GM18517 (cell line): ENCODE results near the gene GNG2.

Source experiments
- ATAC-seq: cut with Tn5 transposase; IDR thresholded peaks from one replicate; pipeline ENCODE4 v1.9.1; 2021; ENCODE audit warnings: mild to moderate bottlenecking, moderate library complexity; ENCODE audit not compliant: unreplicated experiment

GNG2 gene

GRCh38 chr14:51884086-51884927, 23.9 kb downstream of the GNG2 start:
- no peak for ATAC-seq

GRCh38 chr14:51889851-51890250, 29.4 kb downstream of the GNG2 start:
- no peak for ATAC-seq

DNA sequence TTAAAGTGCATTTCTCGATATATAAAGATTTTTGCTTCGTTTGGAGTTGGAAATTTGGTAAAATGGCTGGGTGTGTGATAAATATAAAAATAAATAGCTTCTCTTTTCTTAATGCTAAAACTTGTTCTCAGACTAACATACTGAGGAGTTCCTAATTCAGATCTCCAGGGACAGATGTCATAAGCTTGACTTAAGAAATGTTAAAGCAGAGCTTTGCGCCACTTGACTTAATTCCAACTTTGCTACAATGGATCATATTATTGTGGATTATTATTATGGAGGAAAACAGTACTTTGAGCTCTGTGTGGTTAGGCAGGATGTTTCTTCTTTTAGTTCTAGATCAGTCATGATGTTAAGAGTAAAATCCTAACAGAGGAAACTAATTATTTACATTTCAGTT, 33.8 kb downstream of the GNG2 start:
- no peak for ATAC-seq

GRCh38 chr14:51895375-51895774, 35.0 kb downstream of the GNG2 start:
- no peak for ATAC-seq

GRCh38 chr14:51897791-51898355, 37.5 kb downstream of the GNG2 start:
- ATAC-seq, result no peak

- no peak for ATAC-seq
These were observed 41.1 kb downstream of the GNG2 start for GRCh38 chr14:51901475-51902024.

GRCh38 chr14:51905656-51906121, 45.3 kb downstream of the GNG2 start:
- peak; percentile 84 for ATAC-seq

- no peak for ATAC-seq
These were observed 47.7 kb downstream of the GNG2 start for GRCh38 chr14:51908086-51908485.

DNA sequence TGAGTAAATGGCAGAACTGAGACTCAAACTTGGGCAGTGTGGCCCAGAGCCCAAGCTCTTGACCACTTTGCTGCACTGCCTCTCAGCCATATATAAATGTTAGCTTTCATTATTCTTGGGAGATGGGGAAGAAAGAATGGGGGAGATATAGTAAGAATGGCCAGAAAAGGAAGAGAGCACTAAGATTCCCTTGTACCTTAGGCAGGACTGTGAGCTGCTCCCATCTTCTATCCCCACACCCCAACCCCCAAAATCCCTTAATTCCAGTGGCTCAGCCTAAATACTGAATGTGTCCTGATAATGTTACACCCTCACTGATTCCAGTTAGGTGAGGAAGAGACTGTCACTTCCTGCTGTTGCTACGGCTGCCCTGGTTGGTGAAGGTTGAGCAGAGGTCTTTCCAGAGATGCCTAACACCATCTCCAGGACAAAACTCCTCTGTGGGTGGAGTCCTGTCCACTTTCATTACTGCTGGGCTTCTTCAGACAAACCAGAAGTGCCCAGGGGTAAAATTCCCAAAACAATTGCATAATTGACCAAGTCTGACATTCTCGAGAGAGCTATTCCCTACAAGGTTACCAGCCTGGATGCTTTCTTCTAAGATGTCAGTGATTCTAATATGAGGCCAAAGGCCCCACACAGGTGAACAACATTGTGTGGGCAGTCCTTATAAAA, 51.8 kb downstream of the GNG2 start:
- ATAC-seq, result no peak

DNA sequence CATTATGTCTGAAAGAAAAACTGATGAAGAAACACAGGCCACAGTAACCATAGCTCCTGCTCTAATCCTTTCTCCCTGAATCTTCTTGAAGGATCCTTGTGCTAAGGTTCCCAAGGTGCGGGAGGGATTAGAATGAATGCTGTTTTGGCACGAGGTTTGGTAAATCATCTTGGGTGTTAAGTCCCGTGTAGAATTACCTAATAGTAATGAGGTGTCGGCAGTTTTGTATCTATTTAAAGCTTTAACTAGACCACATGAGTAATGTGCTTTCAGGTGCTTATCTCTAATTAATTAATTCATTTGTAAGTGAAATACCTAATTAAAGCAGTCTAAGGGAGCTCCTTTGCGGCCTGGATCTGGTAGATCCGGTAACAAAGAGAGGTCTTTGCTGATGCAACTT, 53.9 kb downstream of the GNG2 start:
- ATAC-seq, result no peak

- no peak for ATAC-seq
These were observed 56.8 kb downstream of the GNG2 start for GRCh38 chr14:51917193-51917592.

- ATAC-seq, result no peak
These were observed 60.6 kb downstream of the GNG2 start for GRCh38 chr14:51921026-51921425.

GRCh38 chr14:51922624-51923023, 62.2 kb downstream of the GNG2 start:
- ATAC-seq, result no peak

DNA sequence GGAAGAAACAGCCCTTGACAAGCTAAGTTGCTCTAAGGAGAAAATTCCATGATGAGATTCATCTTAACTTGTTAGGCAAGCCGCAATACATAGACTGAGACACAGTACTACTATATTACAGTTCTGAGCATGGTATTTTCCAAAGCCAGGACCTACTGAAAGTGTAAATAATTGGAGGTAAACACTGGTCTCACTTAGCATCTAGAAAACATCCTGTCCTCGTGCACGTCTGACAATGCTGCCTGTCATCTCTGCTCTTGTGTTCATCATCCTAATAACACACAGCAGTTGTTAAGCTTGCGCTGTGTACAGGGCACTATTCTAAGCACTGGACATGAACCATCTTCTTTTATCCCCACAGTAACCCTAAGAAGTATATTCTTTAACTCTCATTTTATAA, 64.2 kb downstream of the GNG2 start:
- ATAC-seq, result no peak

DNA sequence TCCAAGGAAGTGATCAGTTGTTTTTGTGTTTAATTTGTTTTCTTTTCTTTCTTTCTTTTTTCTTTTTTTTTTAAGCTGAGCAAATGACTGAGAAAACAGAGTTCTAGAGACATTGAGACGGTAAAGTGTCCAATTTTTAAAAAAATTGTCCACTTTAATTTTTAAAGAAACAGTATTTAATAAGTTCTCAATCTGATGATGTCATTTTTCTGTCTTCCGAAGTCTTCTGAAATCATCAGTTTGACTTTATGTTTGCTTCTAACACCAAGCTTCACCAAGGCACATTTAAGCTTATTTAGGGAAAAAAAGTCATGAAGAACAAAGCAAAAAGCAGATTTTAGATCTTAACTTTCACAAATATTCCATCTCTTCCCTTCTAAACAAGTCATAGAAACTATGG, 65.6 kb downstream of the GNG2 start:
- no peak for ATAC-seq

DNA sequence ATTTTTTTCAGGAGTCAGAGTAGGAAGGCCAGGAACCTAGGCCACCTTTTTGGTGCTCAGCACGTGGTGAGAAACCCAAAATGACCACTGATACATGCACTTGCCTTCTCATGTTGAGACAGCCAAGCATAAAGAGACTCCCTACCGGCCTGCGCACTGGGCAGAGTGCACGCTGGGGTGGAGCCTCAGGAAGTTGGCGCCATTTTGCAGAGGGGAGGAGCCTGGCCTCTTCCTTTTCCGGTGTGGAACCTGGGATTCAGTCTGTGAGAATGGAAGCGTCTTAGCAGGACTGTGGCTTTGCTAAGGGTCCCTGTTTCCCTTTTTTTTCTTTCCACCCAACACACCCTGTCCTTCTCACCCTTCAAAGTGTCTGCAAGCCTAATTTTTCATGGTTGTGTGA, 66.0 kb downstream of the GNG2 start:
- no peak for ATAC-seq

DNA sequence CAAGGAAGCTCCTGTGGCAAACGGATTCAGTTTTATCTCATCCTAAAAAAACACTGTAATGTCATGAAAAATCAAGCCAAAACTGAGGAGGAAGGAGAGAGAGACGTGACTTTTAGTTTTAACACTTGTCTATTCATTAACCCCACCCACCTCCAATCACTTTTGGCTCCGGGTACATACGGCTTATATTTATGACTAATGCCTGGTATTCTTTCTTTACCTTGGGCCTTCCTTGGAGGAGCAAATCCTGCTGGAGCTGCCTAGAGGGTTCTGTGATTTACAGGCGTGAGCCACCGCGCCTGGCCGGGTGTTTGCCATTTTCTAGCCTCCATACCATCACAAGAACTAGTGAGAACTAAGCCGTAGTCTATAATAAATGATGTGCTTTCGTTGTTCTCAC, 68.2 kb downstream of the GNG2 start:
- no peak for ATAC-seq

DNA sequence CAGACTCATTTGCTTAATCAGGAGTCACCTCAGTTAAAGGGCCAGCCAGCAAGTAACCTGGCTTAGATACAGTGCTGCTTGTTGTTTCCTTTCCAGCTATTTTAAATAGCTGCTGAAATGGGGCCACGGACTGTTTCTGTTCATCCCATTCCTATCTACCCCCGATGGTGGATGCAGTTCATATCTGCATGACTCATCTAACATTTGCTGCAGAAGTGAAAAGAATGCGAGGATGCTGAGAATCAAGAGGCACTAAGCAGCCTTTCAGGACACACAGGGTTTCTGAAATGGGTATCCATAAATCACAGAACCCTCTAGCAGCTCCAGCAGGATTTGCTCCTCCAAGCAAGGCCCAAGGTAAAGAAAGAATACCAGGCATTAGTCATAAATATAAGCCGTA, 68.8 kb downstream of the GNG2 start:
- no peak for ATAC-seq

DNA sequence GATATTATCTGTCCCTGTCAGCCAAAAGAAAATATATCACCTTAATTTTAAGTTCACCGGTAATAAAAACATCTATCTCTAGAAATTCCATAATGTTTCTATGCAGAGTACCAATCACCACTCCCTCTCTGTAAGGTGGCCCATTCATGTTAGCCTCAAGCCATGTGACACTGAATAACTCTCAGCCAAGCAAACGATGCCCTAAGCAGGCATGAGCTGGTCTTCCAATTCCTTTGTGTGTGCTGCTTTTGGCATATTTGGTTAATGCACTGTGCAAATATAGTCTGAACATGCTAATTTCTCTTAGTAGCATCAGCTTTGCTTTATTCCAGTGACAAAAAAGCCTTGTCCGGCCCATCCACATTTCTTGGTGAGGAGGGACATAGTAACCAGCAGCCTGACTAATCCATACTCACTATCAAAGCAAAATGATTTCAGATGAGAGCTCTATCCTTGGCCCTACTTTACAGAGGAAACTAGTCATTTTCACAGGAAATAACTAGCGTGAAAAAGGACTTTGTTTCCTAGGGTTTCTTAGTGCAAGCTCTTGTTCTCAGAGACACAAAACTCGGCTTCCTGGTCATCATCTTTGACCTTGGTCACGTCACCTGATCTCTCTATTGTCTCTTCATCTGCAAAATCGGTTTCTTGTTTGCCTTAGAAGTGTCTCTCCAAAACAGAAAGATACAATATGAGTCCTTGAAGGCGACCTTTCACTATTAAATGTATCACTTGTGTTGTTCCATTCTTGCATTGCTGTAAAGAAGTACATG, 69.7 kb downstream of the GNG2 start:
- no peak for ATAC-seq

GRCh38 chr14:51931308-51931707, 70.9 kb downstream of the GNG2 start:
- no peak for ATAC-seq

GRCh38 chr14:51933191-51933590, 72.8 kb downstream of the GNG2 start:
- no peak for ATAC-seq
